HG03064 (cell line): Measurements from ENCODE around the gene LIPC.

Experiments
- ATAC-seq: cut with Tn5 transposase; IDR thresholded peaks from one replicate; pipeline ENCODE4 v1.9.1; 2021; ENCODE audit warnings: low read depth; ENCODE audit not compliant: unreplicated experiment

LIPC gene

DNA sequence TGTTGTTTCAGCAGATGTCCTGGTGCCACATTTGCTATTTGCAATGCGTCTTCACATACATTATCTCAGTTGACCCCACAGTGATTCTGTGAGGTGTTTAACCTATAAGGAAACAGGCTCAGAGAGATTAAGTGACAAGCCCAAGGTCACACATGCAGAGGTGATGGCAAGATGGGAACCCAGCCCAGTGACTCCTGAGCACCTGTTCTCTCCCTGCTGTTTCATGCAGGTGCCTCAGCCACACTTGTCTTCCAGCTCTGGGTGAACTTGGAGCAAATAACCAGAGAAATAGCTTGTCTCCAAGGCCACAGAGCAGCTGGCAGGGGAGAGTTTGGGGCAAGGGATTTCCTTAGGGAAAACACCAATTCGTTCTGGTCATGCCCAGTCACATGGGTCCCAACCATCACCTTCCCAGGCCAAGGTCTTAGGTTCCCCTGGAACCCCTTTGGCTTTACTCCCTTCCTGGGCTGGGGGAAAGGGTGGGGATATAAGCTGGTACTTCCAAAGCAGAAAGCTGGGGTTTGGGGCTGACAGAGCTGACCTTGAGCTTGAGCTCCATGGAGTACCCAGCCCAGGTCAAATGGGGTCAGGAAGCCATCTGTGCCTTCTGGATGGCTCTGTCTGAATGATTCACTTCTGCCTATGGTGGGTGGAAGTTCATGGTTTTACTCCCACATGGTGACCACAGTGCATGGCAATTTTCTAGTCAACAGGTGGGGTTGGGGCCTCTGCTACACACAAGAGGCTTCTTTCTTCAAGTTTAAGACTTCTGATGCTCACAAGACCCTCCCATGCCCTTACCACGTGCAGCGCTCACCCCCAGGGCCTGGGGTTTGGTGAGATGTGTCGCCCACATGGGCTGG is 22.4 kb downstream of the LIPC start:
- ATAC-seq: no peak

GRCh38 chr15:58454950-58455401 is 23.2 kb downstream of the LIPC start:
- no peak for ATAC-seq

DNA sequence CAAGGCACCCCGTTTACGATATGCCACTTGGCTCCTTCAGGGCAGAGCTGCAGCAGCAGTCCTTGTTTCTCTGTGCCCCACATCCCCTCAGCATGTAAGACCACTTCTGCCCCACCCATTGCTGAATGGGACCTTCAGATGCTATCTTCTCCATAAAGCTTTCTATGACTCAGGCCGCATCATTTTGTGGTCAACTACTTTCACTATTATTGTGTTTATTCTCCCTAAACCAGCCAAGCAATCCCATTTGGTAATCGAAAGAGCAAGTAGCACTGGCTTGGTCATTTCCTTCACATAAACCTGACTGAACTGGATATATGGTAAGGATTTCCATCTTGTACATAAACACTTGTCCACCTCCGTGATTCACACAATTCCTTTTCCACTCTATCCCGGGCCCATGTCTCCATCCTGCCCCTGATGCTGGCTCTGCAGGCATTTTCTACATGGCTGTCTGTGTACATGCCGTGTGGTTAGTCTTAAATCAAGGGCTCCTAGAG is 25.7 kb downstream of the LIPC start:
- peak; percentile 58 for ATAC-seq

DNA sequence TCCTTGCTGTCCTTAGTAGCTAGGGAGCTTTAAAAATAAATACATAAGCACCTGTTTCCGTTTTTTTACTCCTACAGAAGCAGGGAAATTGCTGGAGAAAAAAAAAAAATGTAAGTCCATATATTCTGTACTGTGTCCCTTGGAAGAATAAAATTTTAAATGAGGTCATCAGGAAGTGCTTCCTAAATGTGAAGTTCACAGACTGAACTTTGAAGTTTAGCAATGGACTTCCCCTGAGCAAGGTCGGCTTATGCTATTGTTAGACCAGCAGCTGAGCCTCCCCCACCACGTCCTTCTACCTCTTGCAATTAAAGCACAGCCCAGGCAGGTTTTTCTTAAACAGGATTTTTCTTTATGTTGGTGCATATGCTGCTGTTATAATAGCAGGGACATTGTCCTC is 26.3 kb downstream of the LIPC start:
- ATAC-seq: no peak

DNA sequence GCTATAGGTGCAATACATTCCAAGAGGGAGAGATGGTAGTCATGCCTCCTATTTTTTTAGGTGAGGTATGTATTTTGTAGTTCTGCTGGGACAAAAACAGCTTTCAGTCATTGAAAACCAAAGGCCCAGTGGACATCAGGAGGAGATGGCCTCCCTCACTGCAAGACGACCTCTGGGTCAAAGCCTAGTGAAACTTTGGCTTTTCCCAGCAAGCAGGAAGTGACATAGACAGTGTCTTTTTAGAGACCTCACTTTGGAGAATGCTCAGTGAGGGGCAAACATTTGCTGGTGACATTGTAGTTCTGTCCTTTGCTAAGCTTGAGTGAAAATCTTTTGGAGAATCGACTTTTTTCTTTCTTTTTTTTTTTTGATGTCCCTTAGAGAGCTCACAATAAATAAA is 27.3 kb downstream of the LIPC start:
- no peak for ATAC-seq

- ATAC-seq: no peak
These were observed 27.8 kb downstream of the LIPC start for GRCh38 chr15:58459560-58459959.

DNA sequence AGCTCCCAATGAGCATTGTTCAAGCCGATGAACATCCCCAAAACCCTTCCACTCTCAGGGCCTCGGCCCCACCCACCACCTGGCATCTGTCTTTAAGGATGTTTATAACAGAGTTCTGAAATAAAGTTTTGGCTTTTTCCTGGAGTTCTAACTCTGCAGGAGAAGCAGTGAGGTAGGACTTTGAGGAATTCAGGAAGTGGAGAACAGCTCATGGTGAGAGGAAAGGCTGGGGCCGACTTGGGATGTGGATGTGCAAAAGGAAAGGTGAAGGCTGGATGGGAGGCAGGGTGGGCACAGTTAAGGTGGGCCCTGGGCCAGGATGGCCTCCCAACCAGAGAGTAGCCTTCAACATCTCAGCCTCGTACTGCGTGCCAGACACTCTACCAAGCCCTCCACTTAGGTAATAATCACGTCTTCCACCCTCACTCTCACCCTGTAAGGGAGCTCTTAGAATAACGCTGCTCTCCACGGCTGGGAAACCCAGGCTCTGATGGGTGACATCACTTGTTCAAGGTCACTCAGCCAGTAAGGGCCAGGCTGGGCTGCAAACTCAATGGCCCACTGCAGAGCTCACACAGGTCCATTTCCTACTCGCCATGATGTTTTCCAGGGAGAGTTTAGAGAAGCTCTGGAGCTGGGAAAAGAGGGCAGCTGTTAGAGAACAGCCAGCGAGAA is 28.5 kb downstream of the LIPC start:
- ATAC-seq: no peak

DNA sequence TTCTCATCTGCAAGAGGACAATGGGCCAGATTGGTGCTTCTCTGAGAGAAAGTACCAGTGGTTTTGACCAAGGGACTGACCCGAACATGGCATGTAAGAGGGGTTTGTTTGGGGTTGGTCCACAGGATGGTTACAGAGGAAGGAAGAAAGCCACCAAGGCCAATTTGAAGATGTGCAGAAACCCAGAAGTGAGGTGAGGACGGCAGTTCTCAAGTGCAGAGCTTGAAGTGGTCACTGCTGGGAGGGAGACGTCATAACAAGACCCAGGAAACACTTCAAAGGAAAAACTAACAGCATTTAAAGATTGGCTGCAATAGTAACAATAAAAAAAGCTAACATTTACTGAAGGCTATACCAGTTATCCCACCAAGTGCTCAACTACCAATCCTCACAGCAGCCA is 29.1 kb downstream of the LIPC start:
- no peak for ATAC-seq

DNA sequence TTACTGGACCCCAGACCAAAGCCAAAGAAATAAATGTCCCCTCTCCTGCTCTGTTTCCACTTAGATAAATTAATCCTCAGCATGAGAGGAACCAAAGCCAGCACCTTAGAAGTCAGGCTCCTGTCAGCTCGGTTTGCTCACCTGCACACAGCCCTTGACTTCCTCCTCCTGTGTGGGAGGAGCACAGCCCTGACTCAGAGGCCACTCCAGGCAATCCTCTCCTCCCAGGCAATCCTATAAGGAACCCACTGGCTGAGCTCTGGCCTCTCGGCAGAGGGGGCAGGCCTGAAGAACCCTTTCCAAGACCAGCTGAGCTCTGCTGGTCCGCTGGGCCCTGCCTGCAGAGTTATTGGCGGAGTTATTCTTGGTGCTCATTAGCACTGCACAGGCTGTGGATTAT is 30.8 kb downstream of the LIPC start:
- ATAC-seq: no peak

- ATAC-seq: no peak
These were observed 31.3 kb downstream of the LIPC start for GRCh38 chr15:58462973-58463663.

DNA sequence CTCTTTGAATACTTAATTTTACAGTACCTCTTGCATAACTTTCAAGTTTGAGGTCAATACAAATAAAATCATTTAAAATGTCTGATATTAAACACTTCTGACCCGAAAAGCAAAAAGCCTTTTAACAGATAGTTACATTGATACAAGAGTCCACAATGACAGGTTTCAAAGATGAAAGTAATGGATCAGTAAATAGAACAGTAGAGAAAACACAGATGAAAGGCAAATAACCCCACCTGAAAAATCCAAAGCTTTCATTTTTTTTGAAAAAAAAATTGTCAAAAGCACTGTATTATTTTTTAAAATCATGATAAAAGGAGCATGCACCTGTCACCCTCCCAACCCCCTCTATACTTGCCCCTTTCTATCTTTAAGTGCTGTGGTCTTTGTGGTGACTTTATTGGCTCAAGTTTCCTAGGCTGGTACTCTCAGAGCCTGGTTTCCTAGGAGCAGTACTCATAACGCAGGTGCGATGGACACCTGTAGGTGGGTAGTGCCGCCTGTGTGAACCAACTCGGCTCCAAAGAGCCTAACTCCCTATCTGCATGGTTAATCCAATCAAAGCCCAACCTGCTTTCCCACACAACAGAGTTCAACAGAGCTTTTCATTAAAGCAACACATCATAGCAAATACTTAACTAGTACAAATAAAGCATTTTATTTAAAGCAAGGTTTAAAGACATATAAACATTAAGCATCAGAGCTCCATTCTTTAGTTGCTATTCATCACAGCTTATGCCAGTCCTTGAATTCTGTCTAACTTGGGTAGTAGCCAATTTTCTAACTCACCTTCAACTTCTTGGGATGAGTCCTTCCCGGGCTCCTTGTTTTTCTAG is 32.2 kb downstream of the LIPC start:
- no peak for ATAC-seq

GRCh38 chr15:58465070-58465469 is 33.3 kb downstream of the LIPC start:
- ATAC-seq: no peak

- no peak for ATAC-seq
These were observed 34.2 kb downstream of the LIPC start for GRCh38 chr15:58465866-58466517.

GRCh38 chr15:58466566-58466965 is 34.8 kb downstream of the LIPC start:
- ATAC-seq: no peak

DNA sequence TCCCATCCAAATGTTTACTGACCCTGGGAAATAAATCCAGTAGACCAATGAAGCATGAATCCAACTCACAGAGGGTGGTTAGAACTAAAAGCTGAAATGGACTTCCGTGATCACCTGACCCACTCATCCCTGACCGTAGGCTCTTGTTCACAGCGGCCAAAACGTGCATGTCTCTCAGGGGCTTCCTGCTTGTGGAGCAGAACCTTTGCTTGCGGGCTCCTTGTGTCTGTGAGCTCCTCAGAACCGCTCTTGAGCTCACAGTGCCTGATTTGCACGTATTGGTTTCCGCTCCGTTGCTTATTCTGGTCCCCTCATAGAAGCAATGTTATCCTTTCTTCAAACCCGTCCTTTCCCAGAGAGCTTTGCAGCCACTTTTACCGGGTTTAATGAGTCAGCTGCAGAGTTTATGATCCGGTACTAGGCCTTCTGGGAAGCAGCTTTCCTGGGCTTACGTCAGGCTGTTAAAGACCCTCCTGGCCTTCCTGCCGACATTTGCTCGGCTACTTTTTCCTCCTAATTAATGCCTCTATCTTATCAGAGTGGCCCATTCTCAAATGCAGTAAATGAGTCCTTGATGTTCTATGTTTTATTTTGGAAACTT is 35.4 kb downstream of the LIPC start:
- no peak for ATAC-seq

GRCh38 chr15:58467722-58468423 is 36.1 kb downstream of the LIPC start:
- no peak for ATAC-seq

DNA sequence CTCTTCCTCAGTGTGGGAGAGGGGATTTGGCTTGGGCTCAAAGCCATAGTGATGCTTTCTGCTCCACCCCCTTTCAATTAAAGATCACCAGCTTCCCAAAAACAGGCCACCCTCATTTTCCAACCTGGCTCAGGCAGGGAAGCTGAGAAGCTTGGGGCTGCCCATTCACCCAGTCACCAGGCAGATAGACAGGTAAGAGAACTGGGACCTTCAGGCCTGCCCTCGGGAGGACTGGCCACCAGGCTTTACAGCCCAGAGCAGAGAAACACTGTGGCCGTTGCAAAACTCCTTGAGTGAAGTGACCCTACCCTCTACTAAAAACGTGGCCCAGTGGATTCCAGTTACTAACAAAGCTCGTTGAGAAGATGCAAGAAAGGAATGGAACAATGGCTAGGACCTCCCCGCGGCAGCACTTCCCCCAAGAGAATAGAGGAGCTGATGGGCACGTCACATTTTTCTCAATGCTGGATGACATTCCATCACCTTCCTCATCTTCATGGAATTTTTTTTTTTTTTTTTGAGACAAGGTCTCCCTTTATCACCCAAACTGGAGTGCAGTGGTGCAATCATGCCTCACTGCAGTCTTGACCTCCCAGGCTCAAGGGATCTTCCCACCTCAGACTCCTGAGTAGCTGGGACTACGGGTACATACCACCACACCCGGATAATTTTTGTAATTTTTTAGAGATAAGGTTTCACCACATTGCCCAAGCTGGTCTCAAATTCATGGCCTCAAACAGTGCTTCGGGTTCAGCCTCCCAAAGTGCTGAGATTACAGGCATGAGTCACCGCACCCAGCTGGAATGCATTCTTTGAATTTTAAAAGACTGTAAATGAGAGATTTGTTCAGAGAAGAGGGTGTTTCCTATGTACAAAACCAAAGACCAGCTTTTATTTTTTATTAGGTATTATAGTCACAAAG is 37.9 kb downstream of the LIPC start:
- no peak for ATAC-seq

- ATAC-seq: no peak
These were observed 39.6 kb downstream of the LIPC start for GRCh38 chr15:58471348-58471747.
